22Rv1 (cell line): ENCODE results near the gene PDZRN4.
"Not testable (repeated sequence)": the region's sequence is repeated elsewhere in the genome, so short reads cannot be mapped to it uniquely, and the experiment has no call there.

Experiments
- H3K27ac ChIP-seq: fragments of 450-650 bp; 2 replicates; pipeline ENCODE4 v1.5.1; 2017
- ZFX ChIP-seq: fragments of 450-650 bp; IDR thresholded peaks from 2 replicates; pipeline ENCODE4 v1.6.1; 2017; ENCODE audit warnings: antibody characterized with exemption, borderline replicate concordance
- TF ChIP-seq, protein P1 (sequence below): fragments of 450-650 bp; IDR thresholded peaks from 2 replicates; pipeline ENCODE4 v1.5.1; 2017; ENCODE audit warnings: mild to moderate bottlenecking

PDZRN4 gene

DNA sequence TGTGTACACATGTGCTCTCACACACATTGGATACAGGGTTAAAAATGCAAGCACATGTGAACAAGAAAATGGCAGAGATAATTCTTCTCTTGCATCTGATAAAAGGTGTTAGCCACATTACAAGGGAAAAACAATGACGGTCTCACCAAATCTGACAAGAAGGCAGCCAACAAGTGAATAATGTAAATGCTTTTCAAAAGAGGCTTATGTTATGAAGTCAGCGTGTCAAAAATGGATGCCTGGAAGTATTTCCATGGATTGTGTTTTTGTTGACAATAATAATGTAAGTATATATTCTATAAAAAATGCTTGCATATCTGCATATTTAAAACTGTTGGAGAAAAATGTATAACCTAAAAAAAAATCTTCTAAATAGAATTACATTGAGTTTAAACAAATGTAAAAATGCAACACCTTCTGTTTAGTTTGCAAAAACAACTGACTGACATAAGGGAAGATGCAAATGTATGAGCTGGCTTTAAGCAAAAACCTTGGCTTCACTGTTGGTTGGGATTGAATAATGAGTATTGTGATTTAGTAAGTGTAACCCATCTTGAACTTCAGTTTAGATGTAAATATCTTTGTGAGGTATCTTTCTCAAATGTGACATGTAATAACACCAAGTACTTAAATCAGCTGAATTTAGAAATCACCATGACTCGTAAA, 424.9 kb downstream of the PDZRN4 start:
- H3K27ac ChIP-seq = no peak overlapping the region
- TF ChIP-seq, protein P1, sequence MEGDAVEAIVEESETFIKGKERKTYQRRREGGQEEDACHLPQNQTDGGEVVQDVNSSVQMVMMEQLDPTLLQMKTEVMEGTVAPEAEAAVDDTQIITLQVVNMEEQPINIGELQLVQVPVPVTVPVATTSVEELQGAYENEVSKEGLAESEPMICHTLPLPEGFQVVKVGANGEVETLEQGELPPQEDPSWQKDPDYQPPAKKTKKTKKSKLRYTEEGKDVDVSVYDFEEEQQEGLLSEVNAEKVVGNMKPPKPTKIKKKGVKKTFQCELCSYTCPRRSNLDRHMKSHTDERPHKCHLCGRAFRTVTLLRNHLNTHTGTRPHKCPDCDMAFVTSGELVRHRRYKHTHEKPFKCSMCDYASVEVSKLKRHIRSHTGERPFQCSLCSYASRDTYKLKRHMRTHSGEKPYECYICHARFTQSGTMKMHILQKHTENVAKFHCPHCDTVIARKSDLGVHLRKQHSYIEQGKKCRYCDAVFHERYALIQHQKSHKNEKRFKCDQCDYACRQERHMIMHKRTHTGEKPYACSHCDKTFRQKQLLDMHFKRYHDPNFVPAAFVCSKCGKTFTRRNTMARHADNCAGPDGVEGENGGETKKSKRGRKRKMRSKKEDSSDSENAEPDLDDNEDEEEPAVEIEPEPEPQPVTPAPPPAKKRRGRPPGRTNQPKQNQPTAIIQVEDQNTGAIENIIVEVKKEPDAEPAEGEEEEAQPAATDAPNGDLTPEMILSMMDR = no peak
- TF ChIP-seq ZFX = no peak

DNA sequence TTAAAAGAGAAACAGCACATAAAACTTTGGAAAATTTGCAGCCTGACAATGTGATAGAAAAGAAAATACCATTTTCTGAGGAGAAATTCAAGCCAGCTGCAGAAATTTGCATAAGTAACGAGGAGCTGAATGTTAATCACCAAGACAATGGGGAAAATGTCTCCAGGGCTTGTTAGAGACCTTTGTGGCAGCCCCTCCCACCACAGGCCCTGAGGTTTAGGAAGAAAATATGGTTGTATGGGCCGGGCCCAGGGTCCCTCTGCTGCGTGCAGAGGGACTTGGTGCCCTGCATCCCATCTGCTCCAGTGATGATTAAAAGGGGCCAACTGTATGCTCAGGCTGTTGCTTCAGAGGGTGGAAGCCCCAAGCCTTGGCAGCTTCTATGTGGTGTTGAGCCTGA, 427.1 kb downstream of the PDZRN4 start:
- H3K27ac ChIP-seq = not testable (repeated sequence)

DNA sequence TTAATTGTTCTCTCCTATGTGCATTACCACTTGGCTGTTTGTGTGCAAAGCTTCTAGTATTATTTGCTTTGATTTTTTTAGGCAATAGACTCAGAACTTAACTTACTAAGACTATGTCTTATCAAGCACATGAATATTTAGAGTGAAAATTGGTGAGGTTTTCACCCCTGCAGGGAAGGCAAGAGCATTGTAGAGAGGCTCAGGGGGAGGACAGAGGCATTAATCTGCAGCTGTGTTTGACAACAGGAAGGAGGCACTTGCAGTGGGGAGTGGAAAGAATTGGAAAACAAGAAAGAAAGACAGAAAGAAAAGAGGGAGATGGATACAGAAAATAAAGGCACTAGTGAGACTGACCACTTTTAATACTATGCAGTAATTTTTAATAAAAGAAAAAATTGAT, 431.6 kb downstream of the PDZRN4 start:
- H3K27ac ChIP-seq = no peak overlapping the region
- TF ChIP-seq, protein P1 = no peak
- no peak for TF ChIP-seq ZFX

DNA sequence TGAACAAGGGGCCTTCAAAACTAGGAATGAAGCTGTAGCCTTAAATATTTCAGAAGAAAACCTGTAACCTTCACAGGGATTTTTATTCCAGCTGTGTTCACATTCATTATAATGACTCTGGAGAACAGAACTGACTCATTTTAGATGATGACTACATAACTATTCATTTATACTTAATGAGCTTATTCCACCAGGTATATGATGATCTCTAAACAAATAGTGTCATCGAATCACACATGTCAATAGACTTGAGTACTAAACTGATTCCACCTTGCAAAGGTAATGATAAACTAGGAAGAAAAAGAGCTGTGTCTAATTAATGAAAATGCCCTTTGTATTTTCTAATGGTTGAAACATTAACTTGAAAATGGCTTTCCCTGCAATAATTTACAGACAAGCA, 433.2 kb downstream of the PDZRN4 start:
- no peak for TF ChIP-seq ZFX
- TF ChIP-seq, protein P1 = no peak
- no peak overlapping the region for H3K27ac ChIP-seq
